ENCODE results near the gene MTMR12. TPM values are rescaled to one million over a fixed set of nuclear protein-coding genes. Genes with fewer than 3 reads are reported as not detected.
"Not testable (repeated sequence)": the region's sequence is repeated elsewhere in the genome, so short reads cannot be mapped to it uniquely, and the experiment has no call there.

The MTMR12 gene
- total and polyA plus RNA-seq, 2 of the 13 experiments (the other 11 are each of a cell fraction or from before 2014, with no cell fraction given): 23.4 to 36.6 TPM

- FAIRE-seq; ATAC-seq; H3K4me2 ChIP-seq (ENCODE audit: low read depth, low read length); H2AFZ ChIP-seq (ENCODE audit: low read length); H3K9ac ChIP-seq (ENCODE audit: insufficient read depth, low read depth, low read length); H4K20me1 ChIP-seq (ENCODE audit: insufficient read depth, low read length); POLR2A ChIA-PET; H3K4me3 ChIP-seq (replicated peaks in 1 of 3; ENCODE audit: insufficient read depth in 1 of 3, low read depth in 2 of 3, low read length in 3 of 3); DNase-seq (ENCODE audit: low spot score); CTCF ChIA-PET (ENCODE audit: low intra/inter-chr PET ratio, low total read pairs); H3K27me3 ChIP-seq (ENCODE audit: control insufficient read depth in 1 of 2, insufficient read depth in 2 of 2, low read length in 2 of 2); H3K36me3 ChIP-seq (replicated peaks in 1 of 2; ENCODE audit: control insufficient read depth in 1 of 2, insufficient read depth in 2 of 2, low read length in 2 of 2); H3K27ac ChIP-seq (ENCODE audit: extremely low read length, insufficient read depth, low read length); intact Hi-C loops (cut with micrococcal nuclease; ENCODE audit: unreplicated experiment); in situ Hi-C loops (cut with HindIII; ENCODE audit: extremely low pct_ligation_motif_present, low pct_unique_long_range_greater_than_20kb); H3K9me3 ChIP-seq (ENCODE audit: low read length); BruUV-seq (replicated peaks): not testable (repeated sequence)
- WGBS (ENCODE audit: low lambda C conversion rate): 96% methylated on average over 11 of the region's 11 CpGs
- H3K79me2 ChIP-seq (ENCODE audit: insufficient read depth, low read length): peaks cover 83% of the 10 kb centered on the region
- peaks cover 97% of the 10 kb centered on the region for H3K4me1 ChIP-seq (ENCODE audit: insufficient read depth, low read length)
- peak; percentile 48; the same call in 1 of the 2 replicates for TF ChIP-seq ZNF441 (CRISPR knock-in tag; IDR thresholded peaks at IDR 0.05; ENCODE audit: borderline replicate concordance)
Measured at GRCh38 chr5:32281378-32282133, 31.2 kb downstream of the MTMR12 start.

GRCh38 chr5:32280656-32281081, 32.1 kb downstream of the MTMR12 start:
- no peak for DNase-seq (ENCODE audit: low spot score)
- intact Hi-C loops (cut with micrococcal nuclease; ENCODE audit: unreplicated experiment) (no loop called here), in situ Hi-C loops (cut with HindIII; ENCODE audit: extremely low pct_ligation_motif_present, low pct_unique_long_range_greater_than_20kb) (no loop called here)
- H3K27ac ChIP-seq (ENCODE audit: extremely low read length, insufficient read depth, low read length): no peak overlapping the region
- peaks cover 82% of the 10 kb centered on the region for H3K79me2 ChIP-seq (ENCODE audit: insufficient read depth, low read length)
- FAIRE-seq: no peak
- peaks cover 97% of the 10 kb centered on the region for H3K4me1 ChIP-seq (ENCODE audit: insufficient read depth, low read length)
- no peak overlapping the region for H3K4me3 ChIP-seq (replicated peaks in 1 of 3; ENCODE audit: insufficient read depth in 1 of 3, low read depth in 2 of 3, low read length in 3 of 3)
- H3K4me2 ChIP-seq (ENCODE audit: low read depth, low read length): no peak overlapping the region
- no TSS peak for BruUV-seq (replicated peaks)
- peaks cover 2 to 5% of the 10 kb centered on the region in 2 experiments; a peak in 4 of 5 replicates for H3K36me3 ChIP-seq (replicated peaks in 1 of 2; ENCODE audit: control insufficient read depth in 1 of 2, insufficient read depth in 2 of 2, low read length in 2 of 2)
- H3K27me3 ChIP-seq (ENCODE audit: control insufficient read depth in 1 of 2, insufficient read depth in 2 of 2, low read length in 2 of 2): no peaks in the 10 kb centered on the region
- 86% methylated on average over 5 of the region's 5 CpGs for WGBS (ENCODE audit: low lambda C conversion rate)
- TF ChIP-seq ELF4 (CRISPR knock-in tag; IDR thresholded peaks at IDR 0.05; ENCODE audit: borderline replicate concordance): no peak
- peak; percentile 45; the same call in 1 of the 2 replicates for TF ChIP-seq SRF (IDR thresholded peaks at IDR 0.05; ENCODE audit: low read depth, low read length)
- ChIA-PET CTCF (ENCODE audit: low intra/inter-chr PET ratio, low total read pairs) (no interaction called here), POLR2A (no interaction called here)
- 0 out of 2 replicates have a peak, but pooled peaks cover 3% of the 10 kb centered on the region for H4K20me1 ChIP-seq (ENCODE audit: insufficient read depth, low read length)
- no peak overlapping the region for H2AFZ ChIP-seq (ENCODE audit: low read length)
- no peaks in the 10 kb centered on the region for H3K9me3 ChIP-seq (ENCODE audit: low read length)
- no peak overlapping the region for H3K9ac ChIP-seq (ENCODE audit: insufficient read depth, low read depth, low read length)
- ATAC-seq: no peak

All from HepG2 (cell line).